Left lung (tissue), 10 donors: ENCODE measurements around the gene HSF2BP. TPM values are rescaled to one million over a fixed set of nuclear protein-coding genes. Genes with fewer than 3 reads are reported as not detected.

Experiments used
- ATAC-seq: fragments of 200-7000 bp; cut with Tn5 transposase; one replicate; pipeline ENCODE4 v1.9.1; 2020; ENCODE audit warnings: moderate library complexity
- DNase-seq, 4 donors: peaks; one replicate each; pipeline ENCODE4 v3.0.0-alpha.2; 2013 to 2020
- H3K27ac ChIP-seq, 2 donors: fragments of 200-600 bp; sonication (generic) in 1 of 2; one replicate each; pipeline versions ENCODE4 v1.5.0 to v1.8.0; 2020 to 2021
- H3K27me3 ChIP-seq, 2 donors: fragments of 200-600 bp; sonication (generic) in 1 of 2; one replicate each; pipeline versions ENCODE4 v1.5.0 to v1.8.0; 2020 to 2021
- H3K36me3 ChIP-seq, 2 donors: fragments of 200-600 bp; sonication (generic) in 1 of 2; one replicate each; pipeline versions ENCODE4 v1.5.0 to v1.8.0; 2020 to 2021
- H3K4me1 ChIP-seq, 2 donors: fragments of 200-600 bp; one replicate each; pipeline ENCODE4 v1.8.0; 2021
- H3K4me3 ChIP-seq, 2 donors: fragments of 200-600 bp; sonication (generic) in 1 of 2; one replicate each; pipeline versions ENCODE4 v1.5.0 to v1.8.0; 2020 to 2021; ENCODE audit warnings: mild to moderate bottlenecking in 1 of 2
- H3K9me3 ChIP-seq, 2 donors: fragments of 200-600 bp; sonication (generic) in 1 of 2; one replicate each; pipeline versions ENCODE4 v1.5.0 to v1.8.0; 2020 to 2021
- intact Hi-C, 2 donors: fragments of 100-400 bp; cut with DNase I; formaldehyde crosslinking; loops; one replicate each; pipeline versions ENCODE4 v1.11.2 to v1.14.2; 2022
- polyA plus RNA-seq, 6 donors: library from polyadenylated mRNA; unstranded; fragments of 120-200 nt; gene quantifications; one replicate each; pipeline ENCODE4 v1.2.1, GENCODE V29; 2013; ENCODE audit not compliant: insufficient read length in 6 of 6
- total RNA-seq, 2 donors: library from RNA; stranded (reverse); fragmentation: NEBNext Ultra II Directional; extraction: Animal tissue kit (Norgen Biotek cat#: 25700); gene quantifications; one replicate each; pipeline ENCODE4 v1.2.1, GENCODE V29; 2021
- TF ChIP-seq, protein P1 (sequence below), 2 donors: fragments of 200-600 bp; sonication (generic) in 1 of 2; IDR thresholded peaks; one replicate each; pipeline versions ENCODE4 v1.5.0 to v1.8.0; 2021; ENCODE audit warnings: antibody characterized with exemption in 2 of 2
- donor health status: DM: no; HTN: yes; CAD: no.
- donor health status: DM: no; HTN: no; CAD: no.

The HSF2BP gene
- total and polyA plus RNA-seq, 8 donors: 0.29 to 1.7 (median 1.2) TPM

DNA sequence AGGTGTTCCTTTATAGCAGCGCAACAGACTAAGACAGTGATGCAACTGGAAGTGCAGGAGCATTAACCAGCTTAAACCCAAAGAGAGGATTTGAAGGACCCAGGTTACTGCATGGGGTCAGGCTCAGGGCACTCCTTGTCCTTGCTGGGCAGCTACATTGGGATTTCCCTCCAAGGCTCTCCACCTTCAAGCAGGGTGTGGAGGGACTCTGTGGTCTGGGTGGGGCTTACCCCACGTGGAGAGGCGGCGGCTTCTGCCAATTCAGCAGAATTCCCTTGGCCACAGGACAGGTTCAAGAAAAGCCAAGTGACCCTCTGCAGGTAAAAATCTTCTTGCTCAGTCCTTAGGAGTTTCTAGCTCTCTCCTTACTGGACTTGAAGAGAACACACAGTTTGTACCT is 6.6 kb upstream of the HSF2BP start:
- peak; percentile 73 for ATAC-seq
- no peaks in the 10 kb centered on the region for H3K9me3 ChIP-seq
- no peak for DNase-seq
- TF ChIP-seq, protein P1, sequence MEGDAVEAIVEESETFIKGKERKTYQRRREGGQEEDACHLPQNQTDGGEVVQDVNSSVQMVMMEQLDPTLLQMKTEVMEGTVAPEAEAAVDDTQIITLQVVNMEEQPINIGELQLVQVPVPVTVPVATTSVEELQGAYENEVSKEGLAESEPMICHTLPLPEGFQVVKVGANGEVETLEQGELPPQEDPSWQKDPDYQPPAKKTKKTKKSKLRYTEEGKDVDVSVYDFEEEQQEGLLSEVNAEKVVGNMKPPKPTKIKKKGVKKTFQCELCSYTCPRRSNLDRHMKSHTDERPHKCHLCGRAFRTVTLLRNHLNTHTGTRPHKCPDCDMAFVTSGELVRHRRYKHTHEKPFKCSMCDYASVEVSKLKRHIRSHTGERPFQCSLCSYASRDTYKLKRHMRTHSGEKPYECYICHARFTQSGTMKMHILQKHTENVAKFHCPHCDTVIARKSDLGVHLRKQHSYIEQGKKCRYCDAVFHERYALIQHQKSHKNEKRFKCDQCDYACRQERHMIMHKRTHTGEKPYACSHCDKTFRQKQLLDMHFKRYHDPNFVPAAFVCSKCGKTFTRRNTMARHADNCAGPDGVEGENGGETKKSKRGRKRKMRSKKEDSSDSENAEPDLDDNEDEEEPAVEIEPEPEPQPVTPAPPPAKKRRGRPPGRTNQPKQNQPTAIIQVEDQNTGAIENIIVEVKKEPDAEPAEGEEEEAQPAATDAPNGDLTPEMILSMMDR (IDR thresholded peaks at IDR 0.05): no peak
- peaks cover 0 to 47% of the 10 kb centered on the region in 2 donors for H3K36me3 ChIP-seq
- no peak overlapping the region for H3K27ac ChIP-seq
- H3K4me1 ChIP-seq: peaks cover 0 to 6% of the 10 kb centered on the region in 2 donors
- intact Hi-C loops: no loop called here
- no peaks in the 10 kb centered on the region for H3K27me3 ChIP-seq
- H3K4me3 ChIP-seq: no peak overlapping the region

DNA sequence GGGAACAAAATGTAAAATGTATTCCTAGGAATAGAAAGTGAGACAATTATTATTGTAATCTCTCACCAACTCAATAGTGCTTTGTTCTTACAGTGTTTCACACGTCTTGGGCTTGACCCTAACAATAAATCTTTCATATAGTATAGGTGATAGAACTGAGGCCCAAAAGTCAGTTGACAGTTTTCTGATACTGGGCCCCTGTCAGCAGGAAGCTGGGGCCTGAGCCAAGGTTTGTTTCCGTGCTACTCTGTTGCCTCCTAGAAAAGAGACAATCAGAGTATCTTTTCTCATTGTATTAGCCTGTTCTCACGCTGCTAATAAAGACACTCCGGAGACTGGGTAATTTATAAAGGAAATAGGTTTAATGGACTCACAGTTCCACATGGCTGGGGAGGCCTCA is 5.1 kb upstream of the HSF2BP start:
- intact Hi-C loops: no loop called here
- ATAC-seq (no peak), DNase-seq (no peak)
- no peak overlapping the region for H3K4me3 ChIP-seq
- H3K27me3 ChIP-seq: no peaks in the 10 kb centered on the region
- H3K9me3 ChIP-seq: no peaks in the 10 kb centered on the region
- H3K4me1 ChIP-seq: peaks cover 7 to 17% of the 10 kb centered on the region in 2 donors
- H3K36me3 ChIP-seq: peaks cover 0 to 35% of the 10 kb centered on the region in 2 donors
- no peak overlapping the region for H3K27ac ChIP-seq
- TF ChIP-seq, protein P1 (IDR thresholded peaks at IDR 0.05): no peak

DNA sequence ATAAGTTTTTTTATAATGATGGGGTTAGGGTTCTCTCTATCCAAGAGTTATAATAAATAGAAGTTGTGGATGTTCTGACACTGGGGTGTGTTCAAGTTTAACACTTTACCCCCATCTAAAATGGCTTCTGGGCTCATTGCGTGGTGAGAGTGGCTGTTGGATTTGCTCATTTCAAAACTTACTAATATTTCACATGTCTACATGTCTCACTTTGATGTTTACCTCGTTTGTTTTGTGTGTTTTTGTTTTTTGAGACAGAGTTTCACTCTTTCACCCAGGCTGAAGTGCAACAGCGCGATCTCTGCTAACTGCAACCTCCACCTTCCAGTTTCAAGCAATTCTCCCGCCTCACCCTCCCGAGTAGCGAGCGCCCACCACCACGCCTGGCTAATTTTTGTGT is 3.7 kb upstream of the HSF2BP start:
- TF ChIP-seq, protein P1 (IDR thresholded peaks at IDR 0.05): no peak
- Histone ChIP-seq H3K27me3 (peaks cover 0 to 2% of the 10 kb centered on the region in 2 donors), H3K4me3 (no peak overlapping the region), H3K9me3 (no peaks in the 10 kb centered on the region), H3K36me3 (peaks cover 0 to 35% of the 10 kb centered on the region in 2 donors), H3K27ac (no peak overlapping the region), H3K4me1 (peaks cover 11 to 30% of the 10 kb centered on the region in 2 donors)
- ATAC-seq: no peak
- no peak for DNase-seq
- intact Hi-C loops: no loop called here

DNA sequence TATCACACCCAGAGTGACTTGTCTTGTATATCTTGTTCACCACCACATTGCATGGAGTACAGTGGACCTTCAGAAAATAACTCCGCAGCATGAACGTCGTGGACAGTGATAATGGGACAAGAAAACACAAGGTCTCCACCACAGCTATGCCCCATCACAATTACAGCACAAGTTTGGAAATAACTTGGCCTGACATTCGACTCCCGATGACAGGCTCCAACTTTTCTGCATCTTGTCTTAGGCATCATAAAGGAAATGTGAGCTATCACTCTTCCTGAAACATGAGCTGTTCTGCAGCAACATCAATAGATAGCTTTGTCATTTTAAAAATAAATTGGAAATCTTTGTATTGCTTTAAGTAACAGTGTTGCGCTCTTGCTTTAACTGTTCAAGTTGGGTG is 3.0 kb upstream of the HSF2BP start:
- ATAC-seq (no peak), DNase-seq (no peak)
- intact Hi-C loops: no loop called here
- H3K4me3 ChIP-seq: no peak overlapping the region
- peaks cover 0 to 10% of the 10 kb centered on the region in 2 donors for H3K27me3 ChIP-seq
- H3K36me3 ChIP-seq: peaks cover 0 to 35% of the 10 kb centered on the region in 2 donors
- H3K27ac ChIP-seq: no peak overlapping the region
- peaks cover 11 to 37% of the 10 kb centered on the region in 2 donors for H3K4me1 ChIP-seq
- TF ChIP-seq, protein P1 (IDR thresholded peaks at IDR 0.05): no peak
- no peaks in the 10 kb centered on the region for H3K9me3 ChIP-seq

DNA sequence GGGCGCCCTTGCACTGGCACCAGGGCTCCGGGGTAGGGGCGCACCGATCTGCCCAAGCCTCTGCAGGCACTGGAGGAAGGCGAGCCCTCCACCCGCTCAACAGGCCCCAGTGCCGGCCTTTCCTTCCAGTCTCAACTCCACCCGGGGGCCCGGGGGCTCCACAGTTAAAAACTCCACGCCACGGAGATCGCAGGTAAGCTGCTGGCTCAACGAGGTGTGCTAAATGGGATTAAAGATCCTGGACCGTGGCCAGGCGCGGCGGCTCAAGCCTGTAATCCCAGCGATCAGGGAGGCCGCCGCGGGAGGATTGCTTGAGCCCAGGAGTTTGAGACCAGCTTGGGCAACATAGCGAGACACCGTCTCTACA is 536 bp downstream of the HSF2BP start:
- no peak for ATAC-seq
- intact Hi-C loops: no loop called here
- TF ChIP-seq, protein P1 (IDR thresholded peaks at IDR 0.05): no peak
- Histone ChIP-seq H3K9me3 (no peaks in the 10 kb centered on the region), H3K27me3 (peaks cover 0 to 16% of the 10 kb centered on the region in 2 donors), H3K36me3 (peaks cover 0 to 19% of the 10 kb centered on the region in 2 donors), H3K4me3 (peak overlapping the region in 1 of 2 donors; percentile 95), H3K27ac (peak overlapping the region; percentile 80 to 86), H3K4me1 (peaks cover 11 to 39% of the 10 kb centered on the region in 2 donors)
- DNase-seq: no peak
